Activated naive CD4-positive, alpha-beta T cell (primary cell): ENCODE measurements around the gene PHF21B.
"Not testable (repeated sequence)": the region's sequence is repeated elsewhere in the genome, so short reads cannot be mapped to it uniquely, and the experiment has no call there.

Source experiments
- DNase-seq, 4 experiments: peaks; one replicate each; lab custom pipeline; 2025; lab: John Stamatoyannopoulos, UW

Gene PHF21B

GRCh38 chr22:45009606-45010531 lies at the start of gene PHF21B:
Gene PHF21B, minus strand, starts transcription at chr22:45010005. Its CDS starts 456 bp downstream, at chr22:45009549.
- no peak for DNase-seq

- no peak for DNase-seq
These were observed 49.5 kb upstream of the PHF21B start for GRCh38 chr22:45059296-45059695.

GRCh38 chr22:45058622-45058912 lies 48.8 kb upstream of the PHF21B start:
- no peak for DNase-seq

- no peak for DNase-seq
These were observed 46.1 kb upstream of the PHF21B start for GRCh38 chr22:45055936-45056335.

- DNase-seq = no peak
These were observed 43.8 kb upstream of the PHF21B start for GRCh38 chr22:45053571-45053970.

GRCh38 chr22:45053094-45053493 lies 43.3 kb upstream of the PHF21B start:
- DNase-seq = no peak

GRCh38 chr22:45052665-45053064 lies 42.9 kb upstream of the PHF21B start:
- not testable (repeated sequence) for DNase-seq

- DNase-seq = no peak
These were observed 42.1 kb upstream of the PHF21B start for GRCh38 chr22:45051946-45052345.

GRCh38 chr22:45051419-45051818 lies 41.6 kb upstream of the PHF21B start:
- DNase-seq = no peak

GRCh38 chr22:45047260-45047659 lies 37.5 kb upstream of the PHF21B start:
- DNase-seq = no peak

- DNase-seq = no peak
These were observed 35.4 kb upstream of the PHF21B start for GRCh38 chr22:45045208-45045607.

- no peak for DNase-seq
These were observed 32.5 kb upstream of the PHF21B start for GRCh38 chr22:45042263-45042662.

GRCh38 chr22:45039133-45039532 lies 29.3 kb upstream of the PHF21B start:
- no peak for DNase-seq

- no peak for DNase-seq
These were observed 26.3 kb upstream of the PHF21B start for GRCh38 chr22:45036154-45036553.

- no peak for DNase-seq
These were observed 25.0 kb upstream of the PHF21B start for GRCh38 chr22:45034821-45035220.

- no peak for DNase-seq
These were observed 24.4 kb upstream of the PHF21B start for GRCh38 chr22:45034156-45034555.

GRCh38 chr22:45033136-45033535 lies 23.3 kb upstream of the PHF21B start:
- no peak for DNase-seq

GRCh38 chr22:45031629-45032403 lies 22.0 kb upstream of the PHF21B start:
- DNase-seq = no peak

- no peak for DNase-seq
These were observed 19.7 kb upstream of the PHF21B start for GRCh38 chr22:45029501-45029900.

GRCh38 chr22:45026511-45026910 lies 16.7 kb upstream of the PHF21B start:
- no peak for DNase-seq

GRCh38 chr22:45023431-45023830 lies 13.6 kb upstream of the PHF21B start:
- no peak for DNase-seq

GRCh38 chr22:45019861-45020655 lies 10.3 kb upstream of the PHF21B start:
- no peak for DNase-seq
